ENCODE results near the gene ANO4.
"Not testable (repeated sequence)": the region's sequence is repeated elsewhere in the genome, so short reads cannot be mapped to it uniquely, and the experiment has no call there.

The ANO4 gene

DNA sequence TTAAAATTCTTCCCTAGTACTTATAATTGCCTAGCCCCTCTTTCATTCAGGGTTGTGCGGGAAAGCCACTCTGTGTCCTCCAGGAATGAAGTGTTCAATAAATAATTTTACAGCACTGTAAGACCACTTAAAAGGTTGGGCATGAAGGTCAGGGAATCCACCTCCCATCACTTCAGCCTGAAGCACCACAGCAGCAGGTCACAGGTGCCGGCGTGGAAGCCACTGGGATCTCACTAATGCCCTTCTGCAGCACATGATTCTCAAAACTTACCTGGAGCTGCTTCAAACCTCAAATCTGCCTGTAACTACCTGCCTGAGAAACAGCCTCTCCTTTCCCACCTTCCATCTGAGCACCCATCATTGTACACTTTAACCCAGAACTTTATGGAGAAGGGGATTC, 159.5 kb downstream of the ANO4 start:
- DNase-seq = no peak

DNA sequence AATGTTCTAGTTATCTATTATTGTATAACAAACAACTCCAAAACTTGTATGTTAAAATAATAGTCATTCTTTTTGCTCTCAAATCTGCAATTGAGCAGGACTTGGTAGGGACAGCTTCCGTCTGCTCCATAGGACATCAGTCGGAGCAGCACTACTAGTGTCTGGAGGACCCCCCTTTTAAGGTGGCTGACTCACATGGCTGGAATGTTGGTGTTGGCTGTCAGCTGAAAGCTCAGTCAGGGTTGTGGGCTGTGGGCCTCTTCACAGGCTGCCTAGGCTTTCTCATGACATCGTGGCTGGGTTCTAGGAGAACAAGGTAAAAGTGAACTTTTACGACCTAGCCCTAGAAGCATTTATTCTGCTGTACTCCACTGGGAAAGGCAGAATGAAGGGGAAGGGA, 160.6 kb downstream of the ANO4 start:
- DNase-seq = no peak

GRCh38 chr12:100956311-100956852, 161.8 kb downstream of the ANO4 start:
- no peak for DNase-seq

DNA sequence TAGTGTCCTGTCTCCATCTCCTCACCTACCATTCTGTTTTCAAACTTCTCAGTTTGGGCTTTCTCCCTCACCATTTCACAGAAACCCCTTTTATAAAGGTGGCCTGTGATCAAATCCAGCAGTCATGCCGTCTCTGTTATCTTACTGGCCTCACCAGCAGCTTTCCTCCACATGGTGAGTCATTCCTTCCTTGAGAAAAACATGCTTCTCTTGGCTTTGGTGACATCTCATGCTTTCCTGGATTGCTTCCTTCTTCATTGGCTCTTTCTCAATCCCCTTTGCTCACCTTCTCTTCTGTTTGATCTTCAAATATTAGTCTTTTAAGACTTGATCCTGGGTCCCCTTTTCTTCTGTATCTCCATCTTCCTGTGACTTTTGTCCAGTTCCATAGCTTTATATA, 164.9 kb downstream of the ANO4 start:
- DNase-seq = no peak

- DNase-seq = no peak
Observed at GRCh38 chr12:100962086-100962712, 167.6 kb downstream of the ANO4 start.

- DNase-seq = no peak
Observed at GRCh38 chr12:100963381-100963780, 168.8 kb downstream of the ANO4 start.

DNA sequence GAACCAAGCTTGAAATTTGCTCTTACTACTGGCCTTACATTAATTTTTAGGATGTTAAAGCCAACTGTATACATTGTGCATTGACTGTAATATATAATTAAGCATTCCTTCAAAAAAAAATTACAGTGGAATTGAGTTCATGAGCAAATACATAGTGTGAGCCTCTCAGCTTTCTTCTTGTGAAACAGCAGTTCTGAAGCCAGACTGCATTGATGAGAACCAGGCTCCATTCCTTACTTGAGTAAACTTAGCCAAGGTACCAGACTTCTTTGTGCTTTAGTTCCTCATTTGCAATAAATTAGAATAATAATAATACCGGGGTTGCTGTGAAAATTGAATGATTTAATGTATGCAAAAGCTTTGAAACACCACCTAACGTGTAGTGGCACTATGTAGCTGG, 169.5 kb downstream of the ANO4 start:
- no peak for DNase-seq

- no peak for DNase-seq
Observed at GRCh38 chr12:100967189-100967588, 172.6 kb downstream of the ANO4 start.

GRCh38 chr12:100970894-100971293, 176.3 kb downstream of the ANO4 start:
- DNase-seq = no peak

GRCh38 chr12:100972121-100972520, 177.5 kb downstream of the ANO4 start:
- DNase-seq = no peak

- no peak for DNase-seq
Observed at GRCh38 chr12:100974341-100974740, 179.8 kb downstream of the ANO4 start.

GRCh38 chr12:100974747-100975146, 180.2 kb downstream of the ANO4 start:
- no peak for DNase-seq

- no peak for DNase-seq
Observed at GRCh38 chr12:100976735-100977134, 182.2 kb downstream of the ANO4 start.

- DNase-seq = no peak
Observed at GRCh38 chr12:100980856-100981255, 186.3 kb downstream of the ANO4 start.

- no peak for DNase-seq
Observed at GRCh38 chr12:100982511-100983183, 188.1 kb downstream of the ANO4 start.

- DNase-seq = no peak
Observed at GRCh38 chr12:100984796-100985195, 190.2 kb downstream of the ANO4 start.

DNA sequence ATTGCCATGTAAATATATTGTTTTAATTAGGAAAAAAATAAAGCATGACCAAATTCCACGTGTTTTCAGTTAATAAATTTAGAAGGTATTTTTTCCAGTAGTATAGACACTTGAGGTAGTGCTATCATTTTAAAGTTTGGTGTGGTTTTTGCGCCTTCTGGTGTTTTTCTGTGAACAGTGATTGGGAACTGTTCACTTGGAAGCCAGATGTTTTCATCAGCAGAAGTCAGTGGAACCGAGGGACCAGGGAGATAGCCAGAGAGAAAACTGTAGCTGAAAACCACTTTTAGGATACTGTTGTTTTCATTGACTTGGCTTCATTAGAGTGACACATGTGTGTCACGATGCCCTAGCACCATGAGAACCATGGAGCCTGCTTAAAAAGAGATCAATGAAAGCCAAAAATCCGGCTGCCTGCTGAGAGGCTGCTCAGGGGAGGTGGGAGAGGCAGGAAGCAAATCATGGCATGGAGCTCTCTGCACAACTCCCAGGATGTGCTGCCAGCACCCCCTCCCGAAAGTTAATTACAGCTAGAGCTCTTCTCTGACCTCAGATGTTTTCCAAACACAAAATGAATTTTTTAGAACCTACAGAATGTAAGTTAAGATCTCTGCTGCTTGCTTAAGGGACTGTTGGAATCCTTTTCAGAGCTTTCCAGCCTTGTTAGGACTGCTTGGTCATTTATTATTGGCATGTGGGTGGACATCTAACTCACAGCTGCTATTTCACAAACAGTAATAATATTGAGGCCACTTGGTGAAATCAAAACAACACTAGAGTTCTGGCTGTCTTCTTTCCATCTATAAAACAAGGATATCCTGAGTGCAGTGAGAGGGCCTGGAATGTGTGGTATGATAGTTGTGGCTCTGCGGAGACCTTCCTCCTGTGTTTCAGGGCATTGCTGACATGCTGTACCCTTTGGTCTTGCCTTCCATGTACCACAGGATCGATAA, 192.3 kb downstream of the ANO4 start:
- no peak for DNase-seq

DNA sequence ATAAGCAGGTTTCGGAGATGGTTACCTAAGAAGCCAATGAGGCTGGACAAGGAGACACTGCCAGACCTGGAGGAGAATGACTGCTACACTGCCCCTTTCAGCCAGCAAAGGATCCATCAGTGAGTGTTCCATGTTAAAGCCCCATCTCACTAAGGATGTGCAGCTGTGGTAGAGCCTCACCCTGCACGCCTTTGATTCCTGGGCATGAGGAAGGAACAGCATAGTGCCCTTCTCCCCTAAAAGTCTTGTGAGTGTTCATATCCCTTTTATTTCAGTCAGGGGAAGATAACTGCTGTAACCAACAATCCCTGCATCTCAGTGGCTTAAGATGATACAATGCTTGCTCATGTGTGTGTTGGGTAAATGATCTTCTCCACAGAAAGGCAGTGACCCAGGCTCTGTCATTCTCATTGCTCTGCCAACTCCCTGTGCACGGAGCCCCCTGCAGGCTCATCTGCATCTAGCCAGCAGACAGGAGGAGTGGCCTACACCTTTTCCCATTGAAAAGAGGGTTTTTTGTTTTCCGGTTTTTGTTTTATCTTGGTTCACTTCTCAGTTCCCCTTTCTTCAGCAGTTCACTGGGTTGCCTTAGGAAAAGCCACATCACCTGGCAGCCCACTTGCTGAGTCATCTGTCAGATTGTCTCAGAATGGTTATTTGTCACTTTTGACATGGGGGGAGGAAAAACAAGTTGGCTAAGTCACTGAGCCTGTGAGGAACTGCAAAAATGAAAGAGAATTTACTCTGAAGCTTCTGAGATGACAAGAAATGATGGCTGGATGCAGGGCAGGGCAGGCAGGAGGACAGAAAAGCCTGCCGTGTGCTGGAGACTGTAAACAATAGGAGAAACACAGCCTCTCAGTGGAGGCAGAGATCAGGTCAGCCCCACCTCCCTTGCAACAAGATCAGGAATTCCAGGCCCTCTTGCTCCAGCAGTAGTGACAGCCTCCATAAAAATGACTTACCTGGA, 193.3 kb downstream of the ANO4 start:
- no peak for DNase-seq

DNA sequence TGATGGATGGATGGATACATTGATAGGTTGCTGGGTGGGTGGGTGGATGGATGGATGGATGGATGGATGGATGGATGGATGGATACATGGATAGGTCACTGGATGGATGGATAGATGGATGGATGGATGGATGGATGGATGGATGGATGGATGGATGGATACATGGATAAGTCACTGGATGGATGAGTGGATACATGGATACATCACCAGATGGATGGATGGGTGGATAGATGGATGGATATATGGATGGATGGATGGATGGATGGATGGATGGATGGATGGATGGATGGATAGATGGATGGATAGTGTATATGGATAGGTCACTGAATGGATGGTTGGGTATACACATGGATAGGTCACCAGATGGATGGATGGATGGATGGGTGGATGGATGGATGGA, 194.9 kb downstream of the ANO4 start:
- DNase-seq = not testable (repeated sequence)

DNA sequence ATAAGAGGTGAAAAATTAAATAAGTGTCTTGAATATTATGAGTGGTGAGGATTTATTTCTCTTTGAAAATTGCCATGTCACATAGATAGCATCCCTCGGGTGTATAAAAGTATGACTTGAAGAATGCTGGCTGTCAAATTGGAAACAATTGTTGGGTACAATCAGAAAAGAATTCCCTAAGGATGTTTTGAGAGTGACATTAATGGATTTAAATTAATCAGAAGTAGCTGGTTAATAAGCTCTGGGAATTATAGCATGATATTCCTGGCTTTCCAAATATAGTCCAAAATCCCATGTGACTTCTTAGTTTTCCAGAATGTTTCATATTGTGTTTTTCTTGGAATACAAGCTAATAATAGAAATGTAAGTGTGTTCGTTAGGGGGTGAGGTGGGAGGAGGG, 196.5 kb downstream of the ANO4 start:
- no peak for DNase-seq

- no peak for DNase-seq
Observed at GRCh38 chr12:100992194-100992593, 197.6 kb downstream of the ANO4 start.

DNA sequence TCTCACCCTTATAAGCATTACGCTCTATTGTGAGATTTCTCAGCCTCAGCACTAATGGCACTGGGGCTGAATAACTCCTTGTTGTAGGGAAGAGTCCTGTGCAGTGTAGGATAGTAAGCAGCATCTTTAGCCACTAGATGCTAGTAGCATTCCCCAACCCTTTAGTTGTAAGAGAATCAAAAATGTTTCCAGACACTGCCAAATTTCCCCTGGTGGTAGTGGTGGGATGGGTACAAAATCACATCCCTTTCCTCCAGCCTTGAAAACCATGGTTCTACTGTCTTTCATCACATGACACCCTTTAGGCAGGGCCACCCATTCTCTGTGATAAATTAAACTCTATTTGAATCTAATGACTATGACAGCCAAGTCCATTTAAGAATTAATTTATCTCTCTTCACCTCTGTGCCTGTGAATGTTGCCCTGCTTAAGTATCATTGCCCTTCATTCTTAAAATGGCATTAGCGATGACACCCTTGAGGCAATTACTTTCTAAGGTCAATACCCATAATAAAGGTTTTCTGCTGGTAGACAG, 199.4 kb downstream of the ANO4 start:
- no peak for DNase-seq

All from AML-193 (cell line).